HG02973 (cell line): Measurements from ENCODE around the gene PMM1.
"Not testable (repeated sequence)": the region's sequence is repeated elsewhere in the genome, so short reads cannot be mapped to it uniquely, and the experiment has no call there.

Experiments
- ATAC-seq: cut with Tn5 transposase; IDR thresholded peaks from one replicate; pipeline ENCODE4 v1.9.1; 2021; ENCODE audit warnings: moderate library complexity; ENCODE audit not compliant: unreplicated experiment

Gene PMM1

GRCh38 chr22:41564563-41564962 is 25.1 kb downstream of the PMM1 start:
- no peak for ATAC-seq

- no peak for ATAC-seq
These were observed 26.5 kb downstream of the PMM1 start for GRCh38 chr22:41563051-41563711.

GRCh38 chr22:41562461-41562860 is 27.2 kb downstream of the PMM1 start:
- ATAC-seq, result no peak

GRCh38 chr22:41561788-41562187 is 27.9 kb downstream of the PMM1 start:
- no peak for ATAC-seq

GRCh38 chr22:41561335-41561734 is 28.3 kb downstream of the PMM1 start:
- ATAC-seq, result no peak

GRCh38 chr22:41560095-41560471 is 29.6 kb downstream of the PMM1 start:
- ATAC-seq, result no peak

- ATAC-seq, result not testable (repeated sequence)
These were observed 31.4 kb downstream of the PMM1 start for GRCh38 chr22:41558241-41558630.

GRCh38 chr22:41557401-41558240 is 32.0 kb downstream of the PMM1 start:
- ATAC-seq, result no peak

- no peak for ATAC-seq
These were observed 33.1 kb downstream of the PMM1 start for GRCh38 chr22:41556561-41556960.

- no peak for ATAC-seq
These were observed 34.2 kb downstream of the PMM1 start for GRCh38 chr22:41555325-41555982.

GRCh38 chr22:41551877-41552582 is 37.6 kb downstream of the PMM1 start:
- no peak for ATAC-seq

- ATAC-seq, result no peak
These were observed 38.6 kb downstream of the PMM1 start for GRCh38 chr22:41550952-41551491.

- ATAC-seq, result no peak
These were observed 40.8 kb downstream of the PMM1 start for GRCh38 chr22:41548830-41549211.

GRCh38 chr22:41544671-41545476 is 44.8 kb downstream of the PMM1 start:
- ATAC-seq, result no peak

GRCh38 chr22:41543854-41544670 is 45.6 kb downstream of the PMM1 start, which contains the start of gene POLR3H:
TSS of gene POLR3H (minus strand) at chr22:41544470. CDS start at chr22:41544101, 369 bp downstream.
- ATAC-seq, result peak; percentile 87

- ATAC-seq, result no peak
These were observed 47.4 kb downstream of the PMM1 start for GRCh38 chr22:41542224-41542623.

GRCh38 chr22:41541484-41541883 is 48.2 kb downstream of the PMM1 start:
- ATAC-seq, result no peak

GRCh38 chr22:41540365-41540764 is 49.3 kb downstream of the PMM1 start:
- no peak for ATAC-seq

- ATAC-seq, result no peak
These were observed 49.7 kb downstream of the PMM1 start for GRCh38 chr22:41540006-41540315.
